ENCODE measurements around the gene HSP90B1.

HSP90B1 gene

DNA sequence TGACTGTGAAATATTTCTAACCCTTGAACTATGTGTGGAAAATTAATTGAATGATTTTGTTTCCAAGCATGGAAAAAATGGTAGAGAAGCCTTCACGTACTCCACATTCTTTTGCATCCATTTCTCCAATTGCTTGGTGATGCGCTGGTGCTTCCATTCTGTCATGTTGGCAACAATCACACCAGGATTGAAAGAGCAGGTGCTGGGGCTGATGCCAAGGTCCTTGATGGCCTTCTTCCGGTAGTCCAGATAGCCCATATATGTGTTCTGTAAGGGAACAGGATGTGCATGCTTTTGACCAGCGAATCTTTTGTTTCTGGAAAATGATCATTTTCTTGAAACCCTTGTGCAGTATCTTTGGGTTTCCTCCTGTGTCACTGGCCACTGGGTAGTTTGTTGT lies 64.0 kb downstream of the HSP90B1 start:
- Histone ChIP-seq H3K27me3 (ENCODE audit: control insufficient read depth, low read length) (peaks cover 11% of the 10 kb centered on the region), H3K4me2 (ENCODE audit: low read length) (no peak overlapping the region), H3K9me3 (ENCODE audit: control insufficient read depth, insufficient read depth, low read length) (no peaks in the 10 kb centered on the region), H3K4me3 (ENCODE audit: low read length) (no peak overlapping the region), H3K79me2 (ENCODE audit: control insufficient read depth, low read length) (no peaks in the 10 kb centered on the region), H4K20me1 (ENCODE audit: control insufficient read depth, insufficient read depth, low read depth, low read length) (peaks cover 2% of the 10 kb centered on the region; the same call in 1 of the 2 replicates), H3K36me3 (ENCODE audit: control insufficient read depth, low read length) (peaks cover 2% of the 10 kb centered on the region), H3F3A (ENCODE audit: control insufficient read depth, insufficient read depth) (0 out of 2 replicates have a peak, but pooled peaks cover 5% of the 10 kb centered on the region), H3K4me1 (ENCODE audit: control insufficient read depth, low read length) (no peaks in the 10 kb centered on the region), H3K27ac (ENCODE audit: low read depth, low read length) (no peak overlapping the region), H3K9me2 (replicated peaks; ENCODE audit: control insufficient read depth, low read length) (no peaks in the 10 kb centered on the region)
- TF ChIP-seq EZH2phosphoT487 (IDR thresholded peaks at IDR 0.05; ENCODE audit: borderline replicate concordance, low read length) = no peak
- TF ChIP-seq, protein P1, sequence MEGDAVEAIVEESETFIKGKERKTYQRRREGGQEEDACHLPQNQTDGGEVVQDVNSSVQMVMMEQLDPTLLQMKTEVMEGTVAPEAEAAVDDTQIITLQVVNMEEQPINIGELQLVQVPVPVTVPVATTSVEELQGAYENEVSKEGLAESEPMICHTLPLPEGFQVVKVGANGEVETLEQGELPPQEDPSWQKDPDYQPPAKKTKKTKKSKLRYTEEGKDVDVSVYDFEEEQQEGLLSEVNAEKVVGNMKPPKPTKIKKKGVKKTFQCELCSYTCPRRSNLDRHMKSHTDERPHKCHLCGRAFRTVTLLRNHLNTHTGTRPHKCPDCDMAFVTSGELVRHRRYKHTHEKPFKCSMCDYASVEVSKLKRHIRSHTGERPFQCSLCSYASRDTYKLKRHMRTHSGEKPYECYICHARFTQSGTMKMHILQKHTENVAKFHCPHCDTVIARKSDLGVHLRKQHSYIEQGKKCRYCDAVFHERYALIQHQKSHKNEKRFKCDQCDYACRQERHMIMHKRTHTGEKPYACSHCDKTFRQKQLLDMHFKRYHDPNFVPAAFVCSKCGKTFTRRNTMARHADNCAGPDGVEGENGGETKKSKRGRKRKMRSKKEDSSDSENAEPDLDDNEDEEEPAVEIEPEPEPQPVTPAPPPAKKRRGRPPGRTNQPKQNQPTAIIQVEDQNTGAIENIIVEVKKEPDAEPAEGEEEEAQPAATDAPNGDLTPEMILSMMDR (IDR thresholded peaks at IDR 0.05; ENCODE audit: low read depth, low read length, poor library complexity, severe bottlenecking) = no peak

DNA sequence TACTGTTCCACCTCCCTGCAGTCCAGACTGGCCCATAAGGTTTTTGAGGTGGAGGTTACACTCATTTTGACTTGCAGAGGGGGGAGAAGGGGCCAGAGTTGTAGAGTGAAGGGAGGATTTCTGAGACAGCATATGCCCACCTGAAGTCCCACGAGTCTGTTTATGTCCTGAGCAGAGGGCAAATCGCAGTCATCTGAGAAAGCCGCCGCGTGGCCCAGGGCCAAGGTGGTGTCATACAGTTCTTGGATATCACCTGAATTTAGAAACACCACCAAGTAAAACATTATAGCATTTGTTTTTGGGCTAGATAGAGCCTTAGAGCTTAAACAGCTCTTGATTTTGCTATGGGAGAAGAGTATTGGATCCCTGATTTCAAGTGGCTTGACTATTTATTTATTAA lies 66.4 kb downstream of the HSP90B1 start:
- H3F3A ChIP-seq (ENCODE audit: control insufficient read depth, insufficient read depth) = no peaks in the 10 kb centered on the region
- no peaks in the 10 kb centered on the region for H3K36me3 ChIP-seq (ENCODE audit: control insufficient read depth, low read length)
- no peak for TF ChIP-seq EZH2phosphoT487 (IDR thresholded peaks at IDR 0.05; ENCODE audit: borderline replicate concordance, low read length)
- TF ChIP-seq, protein P1 (IDR thresholded peaks at IDR 0.05; ENCODE audit: low read depth, low read length, poor library complexity, severe bottlenecking) = no peak

DNA sequence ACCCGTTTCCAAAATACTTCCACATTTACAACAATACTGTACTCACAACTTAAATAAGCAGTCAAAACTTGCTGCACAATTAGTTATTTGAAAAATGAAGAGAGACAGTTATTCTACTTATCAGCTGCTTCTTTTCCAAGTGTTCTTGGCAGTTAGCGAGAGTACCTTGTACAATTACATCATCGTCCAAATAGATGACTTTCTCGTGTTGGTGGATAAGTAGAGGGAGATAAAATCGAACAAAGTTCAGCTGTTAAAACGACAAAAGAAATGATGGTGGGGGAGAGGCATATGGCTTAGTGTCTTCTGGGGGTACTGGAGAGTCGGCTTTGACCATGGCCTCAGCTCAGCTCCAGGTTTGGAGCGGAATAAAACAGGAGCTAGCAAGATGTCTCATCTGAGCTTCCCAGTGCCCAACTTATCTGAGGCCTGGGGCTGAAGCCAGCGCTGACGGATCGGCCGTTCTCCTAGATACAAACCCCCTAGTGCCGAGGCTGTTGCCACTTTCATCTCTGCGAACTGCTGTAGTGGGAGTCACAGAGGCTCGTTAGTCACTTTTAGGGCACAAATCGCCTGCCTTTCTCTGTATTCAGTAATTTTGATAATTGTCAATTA lies 67.2 kb downstream of the HSP90B1 start:
- Histone ChIP-seq H3F3A (ENCODE audit: control insufficient read depth, insufficient read depth) (no peaks in the 10 kb centered on the region), H3K9me2 (replicated peaks; ENCODE audit: control insufficient read depth, low read length) (no peaks in the 10 kb centered on the region), H4K20me1 (ENCODE audit: control insufficient read depth, insufficient read depth, low read depth, low read length) (no peaks in the 10 kb centered on the region), H3K27ac (ENCODE audit: low read depth, low read length) (no peak overlapping the region), H3K27me3 (ENCODE audit: control insufficient read depth, low read length) (peaks cover 21% of the 10 kb centered on the region), H3K9me3 (ENCODE audit: control insufficient read depth, insufficient read depth, low read length) (no peaks in the 10 kb centered on the region), H3K4me3 (ENCODE audit: low read length) (no peak overlapping the region), H3K79me2 (ENCODE audit: control insufficient read depth, low read length) (no peaks in the 10 kb centered on the region), H3K36me3 (ENCODE audit: control insufficient read depth, low read length) (no peaks in the 10 kb centered on the region), H3K4me1 (ENCODE audit: control insufficient read depth, low read length) (no peaks in the 10 kb centered on the region), H3K4me2 (ENCODE audit: low read length) (no peak overlapping the region)
- TF ChIP-seq EZH2phosphoT487 (IDR thresholded peaks at IDR 0.05; ENCODE audit: borderline replicate concordance, low read length) = no peak
- TF ChIP-seq, protein P1 (IDR thresholded peaks at IDR 0.05; ENCODE audit: low read depth, low read length, poor library complexity, severe bottlenecking) = no peak

More for the DNA sequence above, 66.4 kb downstream of the HSP90B1 start:
- peaks cover 21% of the 10 kb centered on the region for H3K27me3 ChIP-seq (ENCODE audit: control insufficient read depth, low read length)
- no peaks in the 10 kb centered on the region for H4K20me1 ChIP-seq (ENCODE audit: control insufficient read depth, insufficient read depth, low read depth, low read length)
- no peaks in the 10 kb centered on the region for H3K9me2 ChIP-seq (replicated peaks; ENCODE audit: control insufficient read depth, low read length)
- H3K4me3 ChIP-seq (ENCODE audit: low read length) = no peak overlapping the region
- no peak overlapping the region for H3K27ac ChIP-seq (ENCODE audit: low read depth, low read length)
- H3K79me2 ChIP-seq (ENCODE audit: control insufficient read depth, low read length) = no peaks in the 10 kb centered on the region
- no peaks in the 10 kb centered on the region for H3K4me1 ChIP-seq (ENCODE audit: control insufficient read depth, low read length)
- H3K4me2 ChIP-seq (ENCODE audit: low read length) = no peak overlapping the region
- H3K9me3 ChIP-seq (ENCODE audit: control insufficient read depth, insufficient read depth, low read length) = no peaks in the 10 kb centered on the region

Data from DOHH2 (cell line).